ENCODE results near the gene SIN3B. TPM values are rescaled to one million over a fixed set of nuclear protein-coding genes. Genes with fewer than 3 reads are reported as not detected.

The SIN3B gene
- total RNA-seq, 6 donors from 2014 or later, result 38.2 to 385 (median 63.5) TPM

- TF ChIP-seq, protein P1, sequence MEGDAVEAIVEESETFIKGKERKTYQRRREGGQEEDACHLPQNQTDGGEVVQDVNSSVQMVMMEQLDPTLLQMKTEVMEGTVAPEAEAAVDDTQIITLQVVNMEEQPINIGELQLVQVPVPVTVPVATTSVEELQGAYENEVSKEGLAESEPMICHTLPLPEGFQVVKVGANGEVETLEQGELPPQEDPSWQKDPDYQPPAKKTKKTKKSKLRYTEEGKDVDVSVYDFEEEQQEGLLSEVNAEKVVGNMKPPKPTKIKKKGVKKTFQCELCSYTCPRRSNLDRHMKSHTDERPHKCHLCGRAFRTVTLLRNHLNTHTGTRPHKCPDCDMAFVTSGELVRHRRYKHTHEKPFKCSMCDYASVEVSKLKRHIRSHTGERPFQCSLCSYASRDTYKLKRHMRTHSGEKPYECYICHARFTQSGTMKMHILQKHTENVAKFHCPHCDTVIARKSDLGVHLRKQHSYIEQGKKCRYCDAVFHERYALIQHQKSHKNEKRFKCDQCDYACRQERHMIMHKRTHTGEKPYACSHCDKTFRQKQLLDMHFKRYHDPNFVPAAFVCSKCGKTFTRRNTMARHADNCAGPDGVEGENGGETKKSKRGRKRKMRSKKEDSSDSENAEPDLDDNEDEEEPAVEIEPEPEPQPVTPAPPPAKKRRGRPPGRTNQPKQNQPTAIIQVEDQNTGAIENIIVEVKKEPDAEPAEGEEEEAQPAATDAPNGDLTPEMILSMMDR (IDR thresholded peaks at IDR 0.05), result no peak
- no peak for TF ChIP-seq EP300 (IDR thresholded peaks at IDR 0.05)
- no peak for TF ChIP-seq POLR2AphosphoS5 (IDR thresholded peaks at IDR 0.05)
- no peak for TF ChIP-seq POLR2A (IDR thresholded peaks at IDR 0.05)
- no peak for DNase-seq
- no peaks in the 10 kb centered on the region for H3K27me3 ChIP-seq
- WGBS, 2 donors, result 92 to 100% methylated on average over 1 of the region's 1 CpG
- H3K36me3 ChIP-seq, result no peaks in the 10 kb centered on the region
- peaks cover 11 to 20% (median 17%) of the 10 kb centered on the region in 4 donors for H3K9me3 ChIP-seq
- no peak overlapping the region for H3K4me3 ChIP-seq
- H3K4me1 ChIP-seq, result no peaks in the 10 kb centered on the region
- no peak overlapping the region for H3K27ac ChIP-seq
- no peak for ATAC-seq (ENCODE audit: low FRiP score in 2 of 2)
Measured at GRCh38 chr19:16789238-16789637, 40.0 kb upstream of the SIN3B start.

DNA sequence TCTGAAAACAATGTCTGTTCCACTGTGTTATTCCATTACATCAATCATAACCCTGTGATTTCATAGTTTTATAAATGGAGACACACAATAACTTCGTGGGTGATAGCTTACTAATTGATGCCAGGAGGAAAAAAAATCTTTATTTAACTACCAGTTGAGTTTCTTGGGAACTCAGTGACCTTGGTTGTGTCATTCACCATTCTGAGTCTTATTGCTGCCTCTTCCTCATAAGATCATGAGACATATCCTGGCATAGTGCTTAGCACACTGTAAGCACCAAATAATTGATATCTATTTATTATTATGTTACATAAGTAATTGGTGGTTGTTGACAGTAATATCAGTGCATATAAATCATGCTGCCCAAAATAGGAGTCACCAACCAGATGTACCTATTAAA lies 39.1 kb upstream of the SIN3B start:
- Histone ChIP-seq H3K36me3 (no peaks in the 10 kb centered on the region), H3K27ac (no peak overlapping the region), H3K4me1 (no peaks in the 10 kb centered on the region), H3K4me3 (no peak overlapping the region), H3K9me3 (peaks cover 11 to 20% (median 17%) of the 10 kb centered on the region in 4 donors), H3K27me3 (no peaks in the 10 kb centered on the region)
- DNase-seq (no peak), ATAC-seq (ENCODE audit: low FRiP score in 2 of 2) (no peak)
- WGBS, 2 donors, result 50 to 63% methylated on average over 1 of the region's 1 CpG
- TF ChIP-seq POLR2AphosphoS5 (IDR thresholded peaks at IDR 0.05) (no peak), EP300 (IDR thresholded peaks at IDR 0.05) (no peak), POLR2A (IDR thresholded peaks at IDR 0.05) (no peak)
- TF ChIP-seq, protein P1 (IDR thresholded peaks at IDR 0.05), result no peak

DNA sequence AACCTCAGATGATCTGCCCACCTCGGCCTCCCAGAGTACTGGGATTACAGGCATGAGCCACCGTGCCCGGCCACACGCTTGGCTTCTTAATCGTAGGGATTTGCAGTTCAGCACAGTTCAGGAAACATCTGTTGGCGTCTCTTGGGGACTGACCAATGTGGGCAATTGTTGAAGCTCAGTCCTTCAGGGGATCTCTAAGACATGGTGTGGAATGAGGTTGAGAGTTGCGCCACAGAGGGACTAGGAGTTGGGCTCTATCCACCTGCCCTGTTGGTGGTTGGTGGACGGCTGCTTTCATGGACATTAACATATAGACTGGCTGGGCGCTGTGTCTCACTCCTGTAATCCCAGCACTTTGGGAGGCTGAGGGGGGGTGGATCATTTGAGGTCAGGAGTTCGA lies 37.3 kb upstream of the SIN3B start:
- no peak for ATAC-seq (ENCODE audit: low FRiP score in 2 of 2)

GRCh38 chr19:16794456-16795441 lies 34.4 kb upstream of the SIN3B start:
- Histone ChIP-seq H3K9me3 (peaks cover 0 to 13% (median 6%) of the 10 kb centered on the region in 4 donors), H3K4me1 (no peaks in the 10 kb centered on the region), H3K27ac (no peak overlapping the region), H3K4me3 (no peak overlapping the region), H3K36me3 (no peaks in the 10 kb centered on the region), H3K27me3 (no peaks in the 10 kb centered on the region)
- DNase-seq, result no peak
- WGBS, 2 donors, result 81 to 83% methylated on average over 17 of the region's 17 CpGs
- peak in 1 of 2 donors; percentile 59 for ATAC-seq (ENCODE audit: low FRiP score in 2 of 2)
- TF ChIP-seq, protein P1 (IDR thresholded peaks at IDR 0.05), result no peak
- TF ChIP-seq EP300 (IDR thresholded peaks at IDR 0.05) (no peak), POLR2AphosphoS5 (IDR thresholded peaks at IDR 0.05) (no peak), POLR2A (IDR thresholded peaks at IDR 0.05) (no peak)

More for the DNA sequence above, 37.3 kb upstream of the SIN3B start:
- Histone ChIP-seq H3K9me3 (peaks cover 11 to 26% (median 20%) of the 10 kb centered on the region in 4 donors), H3K36me3 (no peaks in the 10 kb centered on the region), H3K27me3 (no peaks in the 10 kb centered on the region), H3K27ac (no peak overlapping the region), H3K4me1 (no peaks in the 10 kb centered on the region), H3K4me3 (no peak overlapping the region)
- WGBS, 2 donors, result 82 to 90% methylated on average over 10 of the region's 10 CpGs
- DNase-seq, result no peak
- TF ChIP-seq POLR2AphosphoS5 (IDR thresholded peaks at IDR 0.05) (no peak), EP300 (IDR thresholded peaks at IDR 0.05) (no peak), POLR2A (IDR thresholded peaks at IDR 0.05) (no peak)
- TF ChIP-seq, protein P1 (IDR thresholded peaks at IDR 0.05), result no peak
